ENCODE results near the gene NDUFA8. TPM values are rescaled to one million over a fixed set of nuclear protein-coding genes. Genes with fewer than 3 reads are reported as not detected.
A peak's percentile ranks its signal among the peaks of the same experiment; 100 is the strongest.

The NDUFA8 gene
- total RNA-seq, 8 experiments from 2014 or later: 40.9 to 119 (median 64.1) TPM

DNA sequence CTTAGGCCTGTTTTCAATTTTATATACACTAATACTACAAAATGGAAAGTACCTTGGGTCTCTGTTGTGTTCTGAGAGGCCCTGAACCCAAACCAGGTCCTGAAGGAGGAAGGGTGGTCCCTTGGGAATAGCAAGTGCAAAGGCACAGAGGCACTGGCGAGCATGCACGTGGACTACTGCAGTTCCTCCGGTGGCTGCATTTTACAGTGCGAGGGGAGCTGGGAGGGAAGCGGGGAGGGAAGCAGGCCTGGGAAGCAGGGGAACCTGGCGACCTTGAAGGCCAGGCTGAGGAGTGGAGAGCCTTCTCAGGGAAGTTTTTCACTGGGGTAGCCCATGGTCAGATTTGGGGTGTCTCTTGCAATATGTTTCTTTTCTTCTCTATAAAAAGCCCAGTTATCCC is 34.1 kb upstream of the NDUFA8 start:
- no peak for ATAC-seq (replicated peaks in 6 of 8)
- H3K4me3 ChIP-seq: no peak overlapping the region
- in situ Hi-C loops (cut with MboI; ENCODE audit: low pct_unique_long_range_greater_than_20kb in 2 of 9, low sequenced_read_pairs in 9 of 9, unreplicated experiment in 9 of 9): no loop called here
- no peak overlapping the region for H3K27ac ChIP-seq
- peaks cover 6 to 7% of the 10 kb centered on the region in 2 donors for H3K4me1 ChIP-seq (replicated peaks in 1 of 2)
- WGBS, 10 experiments: 58 to 67% (median 60%) methylated on average over 1 to 2 of the region's 6 CpGs; no CpG with 5 or more reads in 7 of the 10 experiments

DNA sequence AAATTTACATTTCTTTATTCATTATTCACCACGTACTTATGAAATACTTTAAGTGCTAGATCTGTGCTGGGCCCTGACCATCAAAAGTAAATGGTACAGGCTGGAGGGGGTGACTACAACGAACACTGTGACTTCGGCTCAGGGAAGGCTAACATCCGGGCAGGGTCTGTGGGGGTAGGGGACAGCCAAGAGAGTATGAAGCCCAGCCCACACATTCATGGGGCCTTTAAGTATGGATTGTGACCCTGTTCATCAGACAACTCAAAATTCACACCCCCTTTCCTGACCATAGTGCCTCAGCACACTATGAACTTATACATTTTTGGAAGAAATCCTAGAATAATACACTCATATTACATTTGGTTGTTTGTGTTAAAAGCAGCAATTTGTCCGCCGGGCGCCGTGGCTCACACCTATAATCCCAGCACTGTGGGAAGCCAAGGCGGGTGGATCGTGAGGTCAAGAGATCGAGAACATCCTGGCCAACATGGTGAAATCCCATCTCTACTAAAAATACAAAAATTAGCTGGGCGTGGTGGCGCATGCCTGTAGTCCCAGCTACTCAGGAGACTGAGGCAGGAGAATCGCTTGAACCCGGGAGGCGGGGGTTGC is 33.4 kb upstream of the NDUFA8 start:
- WGBS, 10 experiments: 61 to 100% (median 88%) methylated on average over 1 to 12 of the region's 16 CpGs; no CpG with 5 or more reads in 4 of the 10 experiments
- in situ Hi-C loops (cut with MboI; ENCODE audit: low pct_unique_long_range_greater_than_20kb in 2 of 9, low sequenced_read_pairs in 9 of 9, unreplicated experiment in 9 of 9): no loop called here
- Histone ChIP-seq H3K27ac (no peak overlapping the region), H3K4me1 (replicated peaks in 1 of 2) (peaks cover 6 to 7% of the 10 kb centered on the region in 2 donors), H3K4me3 (no peak overlapping the region)
- peak in 1 of 8 experiments; percentile 77 for ATAC-seq (replicated peaks in 6 of 8)

DNA sequence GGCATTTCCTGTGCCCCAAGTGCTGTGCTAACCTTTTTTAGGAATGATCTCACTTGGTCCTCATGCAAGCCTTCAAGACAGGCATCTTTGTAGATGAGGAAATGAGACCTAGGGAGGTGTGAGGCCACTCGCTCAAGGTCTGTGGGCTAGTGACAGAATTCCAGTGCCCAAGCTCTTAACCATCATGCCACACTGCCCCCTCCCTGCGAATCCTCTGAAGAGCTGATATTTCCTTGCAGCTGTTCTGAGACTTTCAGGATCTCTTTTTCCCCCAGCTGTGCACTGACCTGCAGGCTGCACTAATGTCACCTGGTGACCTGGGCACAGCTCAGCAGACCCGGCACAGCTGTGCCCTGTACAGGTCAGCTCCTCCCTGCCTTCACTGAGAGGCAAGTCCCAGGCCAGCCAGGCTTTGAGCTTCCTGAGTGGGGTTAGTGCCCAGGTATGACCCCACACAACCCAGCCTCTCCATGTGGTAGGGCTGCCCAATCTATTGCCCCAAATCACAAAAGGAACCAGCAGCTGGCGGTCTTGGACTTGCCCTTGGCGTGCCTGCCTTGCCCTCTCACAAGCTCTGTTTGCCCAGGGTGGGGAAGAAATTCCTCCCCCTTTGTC is 32.8 kb upstream of the NDUFA8 start:
- WGBS, 10 experiments: 83 to 100% methylated on average over 1 of the region's 5 CpGs; no CpG with 5 or more reads in 8 of the 10 experiments
- H3K4me1 ChIP-seq (replicated peaks in 1 of 2): peaks cover 2 to 3% of the 10 kb centered on the region in 2 donors
- in situ Hi-C loops (cut with MboI; ENCODE audit: low pct_unique_long_range_greater_than_20kb in 2 of 9, low sequenced_read_pairs in 9 of 9, unreplicated experiment in 9 of 9): no loop called here
- H3K4me3 ChIP-seq: no peak overlapping the region
- H3K27ac ChIP-seq: no peak overlapping the region
- ATAC-seq (replicated peaks in 6 of 8): no peak

DNA sequence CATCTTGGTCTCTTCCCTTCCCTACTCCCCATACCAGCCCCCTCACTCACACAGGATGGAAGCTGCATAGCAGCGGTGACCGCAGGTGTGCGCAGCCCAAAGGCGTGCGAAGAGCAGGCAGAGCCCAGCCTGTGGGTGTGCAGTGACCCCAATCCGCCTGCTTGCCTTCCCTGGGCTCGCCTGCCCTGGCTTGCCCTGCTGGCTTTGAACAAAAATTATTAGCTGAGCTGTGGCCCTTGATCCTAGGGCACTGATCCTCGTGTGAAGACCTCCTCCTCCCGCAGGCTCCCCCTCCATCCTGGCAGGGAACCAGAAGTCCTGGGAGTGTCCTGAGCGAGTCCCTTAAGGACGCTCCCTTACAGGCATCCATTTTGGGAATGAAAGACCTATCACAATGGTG is 32.0 kb upstream of the NDUFA8 start:
- no peak overlapping the region for H3K4me3 ChIP-seq
- no peak for ATAC-seq (replicated peaks in 6 of 8)
- WGBS, 10 experiments: 20 to 100% (median 87%) methylated on average over 1 to 8 of the region's 11 CpGs; no CpG with 5 or more reads in 7 of the 10 experiments
- no peak overlapping the region for H3K27ac ChIP-seq
- in situ Hi-C loops (cut with MboI; ENCODE audit: low pct_unique_long_range_greater_than_20kb in 2 of 9, low sequenced_read_pairs in 9 of 9, unreplicated experiment in 9 of 9): no loop called here
- peaks cover 0 to 8% of the 10 kb centered on the region in 2 donors for H3K4me1 ChIP-seq (replicated peaks in 1 of 2)

DNA sequence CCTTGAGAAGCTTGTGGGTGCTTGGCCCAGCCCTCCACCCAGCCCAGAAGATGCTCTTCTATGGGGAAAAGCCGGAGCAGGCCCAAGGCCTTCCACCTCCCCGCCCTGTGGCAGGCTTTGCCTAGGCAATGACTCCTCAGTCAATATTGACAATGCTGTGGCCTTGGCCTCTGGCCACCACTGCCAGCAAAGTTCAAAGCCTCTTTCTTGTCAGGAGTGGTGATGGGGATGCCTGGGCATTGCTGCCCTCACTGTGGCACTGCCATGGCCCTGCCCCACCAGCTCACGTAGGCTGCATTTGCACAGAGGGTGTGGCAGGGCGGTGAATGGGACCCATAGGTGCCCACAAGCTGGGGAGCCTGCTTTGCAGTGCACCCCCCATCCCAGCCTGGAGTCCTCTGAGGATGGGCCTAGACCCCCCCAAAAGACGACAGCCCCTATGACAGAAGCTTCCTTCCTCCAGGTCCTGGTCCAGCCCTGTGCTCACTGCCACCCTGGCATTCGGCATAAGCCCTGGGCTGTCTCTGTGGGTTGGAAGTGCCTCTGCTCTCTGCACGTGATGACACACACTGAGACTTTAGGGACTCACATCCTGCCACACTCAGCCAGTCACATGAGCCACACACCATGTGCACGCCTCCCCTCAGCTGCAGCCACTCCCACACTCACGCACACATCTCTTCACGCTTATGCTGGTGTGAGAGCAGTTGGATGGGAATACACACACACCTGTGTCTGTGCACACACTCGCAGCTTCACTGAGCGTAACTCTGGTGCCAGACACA is 31.2 kb upstream of the NDUFA8 start:
- in situ Hi-C loops (cut with MboI; ENCODE audit: low pct_unique_long_range_greater_than_20kb in 2 of 9, low sequenced_read_pairs in 9 of 9, unreplicated experiment in 9 of 9): no loop called here
- 51 to 100% (median 100%) methylated on average over 1 to 4 of the region's 12 CpGs; no CpG with 5 or more reads in 3 of the 10 experiments for WGBS, 10 experiments
- peak in 6 of 8 experiments; percentile 12 to 80 (median 29) for ATAC-seq (replicated peaks in 6 of 8)
- Histone ChIP-seq H3K4me3 (no peak overlapping the region), H3K27ac (no peak overlapping the region), H3K4me1 (replicated peaks in 1 of 2) (peaks cover 2 to 10% of the 10 kb centered on the region in 2 donors)

DNA sequence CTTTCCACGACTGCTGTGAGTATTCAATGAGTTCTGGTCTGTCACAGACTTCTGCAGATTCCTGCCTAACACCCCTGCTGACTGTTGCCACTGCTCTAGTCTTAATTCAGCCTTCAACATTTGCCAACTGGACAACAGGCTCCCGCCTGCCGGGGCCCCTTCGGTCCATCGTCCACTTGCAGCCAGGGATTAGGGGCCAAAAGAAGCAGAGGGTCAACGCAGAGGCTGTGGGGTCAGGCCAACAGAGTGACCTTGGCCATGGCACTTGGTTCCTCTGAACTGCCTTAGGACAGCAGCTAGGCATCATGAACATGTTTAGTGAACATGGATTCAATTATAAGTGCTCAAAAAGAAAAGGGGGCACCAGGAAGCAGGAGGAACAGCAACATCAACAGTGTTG is 28.8 kb upstream of the NDUFA8 start:
- no peak overlapping the region for H3K27ac ChIP-seq
- ATAC-seq (replicated peaks in 6 of 8): no peak
- in situ Hi-C loops (cut with MboI; ENCODE audit: low pct_unique_long_range_greater_than_20kb in 2 of 9, low sequenced_read_pairs in 9 of 9, unreplicated experiment in 9 of 9): no loop called here
- WGBS, 10 experiments: 20 to 100% (median 92%) methylated on average over 1 to 5 of the region's 6 CpGs; no CpG with 5 or more reads in 3 of the 10 experiments
- H3K4me3 ChIP-seq: no peak overlapping the region
- peaks cover 2 to 10% of the 10 kb centered on the region in 2 donors for H3K4me1 ChIP-seq (replicated peaks in 1 of 2)

DNA sequence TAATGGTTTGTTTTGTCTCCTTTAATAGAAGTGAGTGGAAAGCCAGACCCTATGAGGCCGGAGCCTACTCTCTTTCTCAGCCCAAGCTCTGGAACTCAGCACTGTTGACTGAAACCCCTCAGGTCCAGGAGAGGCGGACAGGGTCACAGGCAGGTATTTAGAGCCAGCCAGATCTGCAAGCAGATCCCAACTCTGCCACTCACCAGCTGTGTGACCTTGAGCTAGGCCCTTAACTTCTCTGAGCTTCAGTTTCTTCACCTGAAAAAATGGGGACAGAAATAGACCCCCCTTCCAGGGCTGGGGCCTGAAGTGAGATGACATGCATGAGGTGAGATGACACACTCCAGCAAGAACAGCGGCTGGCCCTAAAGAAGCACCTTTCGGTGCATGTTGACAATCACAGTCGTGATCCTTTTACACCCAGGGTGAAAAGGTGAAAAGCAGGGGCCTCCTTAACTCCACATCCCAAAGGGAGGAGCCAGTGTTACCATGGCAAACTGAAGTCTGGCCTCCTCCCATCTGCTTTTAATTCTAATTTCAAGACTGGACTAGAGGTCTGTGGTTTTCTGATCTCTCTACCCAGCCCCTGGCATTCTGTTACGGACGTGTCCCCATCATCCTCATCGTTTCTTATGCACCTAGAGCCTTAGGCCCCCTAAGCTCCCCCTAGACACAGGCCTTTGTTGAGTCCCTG is 27.3 kb upstream of the NDUFA8 start:
- 40 to 100% (median 70%) methylated on average over 1 to 7 of the region's 8 CpGs; no CpG with 5 or more reads in 5 of the 10 experiments for WGBS, 10 experiments
- H3K4me1 ChIP-seq (replicated peaks in 1 of 2): peaks cover 2 to 10% of the 10 kb centered on the region in 2 donors
- in situ Hi-C loops (cut with MboI; ENCODE audit: low pct_unique_long_range_greater_than_20kb in 2 of 9, low sequenced_read_pairs in 9 of 9, unreplicated experiment in 9 of 9): no loop called here
- ATAC-seq (replicated peaks in 6 of 8): peak in 3 of 8 experiments; percentile 50 to 85 (median 65)
- H3K4me3 ChIP-seq: no peak overlapping the region
- no peak overlapping the region for H3K27ac ChIP-seq

DNA sequence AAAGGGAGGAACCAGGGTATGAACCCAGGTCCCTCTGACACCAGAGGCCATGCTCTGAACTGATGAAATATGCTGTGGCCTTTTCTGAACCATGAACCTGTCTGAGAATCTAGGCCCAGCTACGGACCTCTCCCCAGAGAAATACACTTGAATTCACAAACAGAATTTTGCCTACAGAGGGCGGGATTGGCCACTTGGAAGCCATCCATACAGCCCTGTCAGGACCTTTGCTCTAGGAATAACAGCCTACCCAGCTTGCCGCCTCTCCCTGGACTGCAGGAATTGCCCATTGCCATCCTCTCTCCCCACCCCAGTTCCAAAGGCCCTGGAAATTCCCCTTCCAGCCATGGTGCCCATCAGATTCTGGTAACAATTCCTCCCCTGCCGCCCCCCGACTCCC is 26.7 kb upstream of the NDUFA8 start:
- peaks cover 2 to 10% of the 10 kb centered on the region in 2 donors for H3K4me1 ChIP-seq (replicated peaks in 1 of 2)
- H3K27ac ChIP-seq: no peak overlapping the region
- ATAC-seq (replicated peaks in 6 of 8): peak in 1 of 8 experiments; percentile 26
- in situ Hi-C loops (cut with MboI; ENCODE audit: low pct_unique_long_range_greater_than_20kb in 2 of 9, low sequenced_read_pairs in 9 of 9, unreplicated experiment in 9 of 9): no loop called here
- no peak overlapping the region for H3K4me3 ChIP-seq
- 20 to 81% (median 71%) methylated on average over 1 to 3 of the region's 5 CpGs; no CpG with 5 or more reads in 4 of the 10 experiments for WGBS, 10 experiments

DNA sequence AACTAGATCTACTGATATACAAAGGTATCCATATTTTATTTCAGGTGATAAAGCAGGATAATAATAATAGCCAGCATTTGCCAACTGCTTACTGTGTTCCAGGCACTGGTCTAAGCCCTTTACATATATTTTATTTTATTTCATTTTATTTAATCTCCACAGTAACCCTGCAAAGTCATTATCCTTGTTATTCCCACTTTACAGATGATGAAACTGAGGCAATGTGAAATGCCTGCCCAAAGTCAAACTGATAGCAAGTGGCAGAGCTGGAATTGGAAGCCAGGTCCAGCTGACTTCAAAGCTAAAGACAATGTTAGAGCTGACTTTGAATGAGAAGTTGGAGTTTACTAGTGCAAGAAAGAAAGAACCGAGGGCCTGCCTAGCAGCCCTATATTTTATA is 25.0 kb upstream of the NDUFA8 start:
- Histone ChIP-seq H3K27ac (no peak overlapping the region), H3K4me1 (replicated peaks in 1 of 2) (peaks cover 2 to 10% of the 10 kb centered on the region in 2 donors), H3K4me3 (no peak overlapping the region)
- in situ Hi-C loops (cut with MboI; ENCODE audit: low pct_unique_long_range_greater_than_20kb in 2 of 9, low sequenced_read_pairs in 9 of 9, unreplicated experiment in 9 of 9): no loop called here
- WGBS, 10 experiments: 22 to 100% (median 92%) methylated on average over 1 of the region's 1 CpG; no CpG with 5 or more reads in 2 of the 10 experiments
- no peak for ATAC-seq (replicated peaks in 6 of 8)

DNA sequence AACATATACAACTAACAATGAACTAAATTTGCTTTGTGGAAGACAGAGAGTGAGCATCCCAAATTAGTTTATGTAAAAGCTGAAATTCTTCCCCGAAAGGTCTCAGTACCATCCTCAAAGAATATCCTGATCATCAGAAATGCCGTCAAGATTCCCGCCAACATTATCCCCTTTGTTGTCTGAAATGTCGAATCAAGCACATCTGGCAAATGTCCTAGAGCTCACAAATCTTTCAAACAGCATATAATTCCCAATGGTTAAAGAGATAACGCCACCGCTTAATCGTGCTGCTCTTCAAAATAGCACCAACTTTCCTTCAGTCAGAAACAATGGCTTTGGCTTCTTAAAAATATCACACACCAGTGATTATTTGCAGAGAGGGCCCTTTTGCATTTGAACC is 23.9 kb upstream of the NDUFA8 start:
- Histone ChIP-seq H3K4me3 (no peak overlapping the region), H3K4me1 (replicated peaks in 1 of 2) (peaks cover 2 to 10% of the 10 kb centered on the region in 2 donors), H3K27ac (no peak overlapping the region)
- ATAC-seq (replicated peaks in 6 of 8): no peak
- WGBS, 10 experiments: 4 to 100% (median 74%) methylated on average over 1 to 7 of the region's 7 CpGs; no CpG with 5 or more reads in 1 of the 10 experiments
- in situ Hi-C loops (cut with MboI; ENCODE audit: low pct_unique_long_range_greater_than_20kb in 2 of 9, low sequenced_read_pairs in 9 of 9, unreplicated experiment in 9 of 9): no loop called here

DNA sequence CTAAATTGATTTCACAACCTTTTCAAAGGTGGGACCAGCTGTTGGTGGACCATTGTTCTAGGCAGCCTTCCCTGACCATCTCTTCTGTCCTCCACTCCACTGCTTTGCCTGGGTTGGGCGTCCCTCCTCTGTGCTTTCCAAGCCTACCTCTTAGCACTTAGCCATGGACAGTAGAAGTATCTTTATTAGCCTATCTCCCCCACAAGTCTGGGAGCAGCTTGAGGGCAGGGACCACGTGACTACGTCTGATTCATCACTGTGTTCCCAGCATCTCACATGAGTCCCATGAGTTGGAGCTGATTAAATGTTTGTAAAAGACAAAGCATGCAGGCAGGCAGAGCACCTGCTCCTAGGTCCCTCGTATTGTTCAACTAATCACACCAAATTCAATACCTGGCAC is 21.1 kb upstream of the NDUFA8 start:
- in situ Hi-C loops (cut with MboI; ENCODE audit: low pct_unique_long_range_greater_than_20kb in 2 of 9, low sequenced_read_pairs in 9 of 9, unreplicated experiment in 9 of 9): no loop called here
- 0 to 80% (median 51%) methylated on average over 1 to 4 of the region's 4 CpGs; no CpG with 5 or more reads in 4 of the 10 experiments for WGBS, 10 experiments
- Histone ChIP-seq H3K4me1 (replicated peaks in 1 of 2) (no peaks in the 10 kb centered on the region), H3K27ac (no peak overlapping the region), H3K4me3 (no peak overlapping the region)
- peak; percentile 29 to 99 (median 81) for ATAC-seq (replicated peaks in 6 of 8)

DNA sequence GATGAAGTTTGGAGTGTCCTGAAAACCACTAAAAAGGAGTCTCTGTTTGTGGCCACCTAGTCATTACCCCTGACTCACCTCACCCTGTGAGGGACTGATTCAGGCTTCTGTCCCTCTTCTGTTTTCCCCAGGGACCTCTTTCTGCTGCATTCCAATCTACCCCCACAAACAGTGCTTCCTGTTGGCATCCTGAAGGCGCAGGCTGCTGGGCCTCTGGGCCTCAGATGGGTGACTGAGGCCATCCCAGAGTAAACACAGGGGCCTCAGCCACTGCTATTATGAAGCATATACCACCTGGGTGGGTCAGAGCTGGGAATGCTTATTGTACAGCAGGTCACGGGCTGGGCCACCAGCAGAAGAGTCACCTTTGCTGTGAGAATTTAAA is 20.1 kb upstream of the NDUFA8 start:
- no peak for ATAC-seq (replicated peaks in 6 of 8)
- 20 to 100% methylated on average over 1 of the region's 2 CpGs; no CpG with 5 or more reads in 8 of the 10 experiments for WGBS, 10 experiments
- no peak overlapping the region for H3K27ac ChIP-seq
- in situ Hi-C loops (cut with MboI; ENCODE audit: low pct_unique_long_range_greater_than_20kb in 2 of 9, low sequenced_read_pairs in 9 of 9, unreplicated experiment in 9 of 9): no loop called here
- no peaks in the 10 kb centered on the region for H3K4me1 ChIP-seq (replicated peaks in 1 of 2)
- H3K4me3 ChIP-seq: no peak overlapping the region

All from motor neuron (in vitro differentiated cells).